Measurements from ENCODE around the gene ANKRD63. TPM values are rescaled to one million over a fixed set of nuclear protein-coding genes. Genes with fewer than 3 reads are reported as not detected.

The ANKRD63 gene
- total and polyA plus RNA-seq, 2 of the 8 experiments (the other 6 are each of a cell fraction or from before 2014, with no cell fraction given): 0.18 to 0.26 TPM

DNA sequence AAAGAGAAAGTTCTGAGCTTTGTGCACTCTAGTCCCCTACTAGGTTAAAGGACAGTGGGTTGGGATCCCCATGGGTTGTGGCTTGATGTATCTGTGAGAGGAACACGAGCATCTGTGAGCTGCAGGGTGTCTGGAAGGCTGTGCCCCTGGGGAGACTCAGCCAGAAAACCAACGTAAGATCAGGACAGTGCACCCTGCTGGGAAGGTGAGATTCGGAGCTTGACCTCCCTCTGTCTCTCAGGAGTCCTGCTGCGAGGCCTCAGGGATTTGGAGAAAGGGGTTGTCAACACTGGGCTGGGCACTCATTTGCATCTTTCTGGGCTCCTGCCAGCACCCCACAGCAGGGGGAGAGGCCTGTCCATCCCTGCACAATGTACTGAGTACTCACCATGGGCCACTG, 15.2 kb downstream of the ANKRD63 start (continued):
- TF ChIP-seq, protein P1, sequence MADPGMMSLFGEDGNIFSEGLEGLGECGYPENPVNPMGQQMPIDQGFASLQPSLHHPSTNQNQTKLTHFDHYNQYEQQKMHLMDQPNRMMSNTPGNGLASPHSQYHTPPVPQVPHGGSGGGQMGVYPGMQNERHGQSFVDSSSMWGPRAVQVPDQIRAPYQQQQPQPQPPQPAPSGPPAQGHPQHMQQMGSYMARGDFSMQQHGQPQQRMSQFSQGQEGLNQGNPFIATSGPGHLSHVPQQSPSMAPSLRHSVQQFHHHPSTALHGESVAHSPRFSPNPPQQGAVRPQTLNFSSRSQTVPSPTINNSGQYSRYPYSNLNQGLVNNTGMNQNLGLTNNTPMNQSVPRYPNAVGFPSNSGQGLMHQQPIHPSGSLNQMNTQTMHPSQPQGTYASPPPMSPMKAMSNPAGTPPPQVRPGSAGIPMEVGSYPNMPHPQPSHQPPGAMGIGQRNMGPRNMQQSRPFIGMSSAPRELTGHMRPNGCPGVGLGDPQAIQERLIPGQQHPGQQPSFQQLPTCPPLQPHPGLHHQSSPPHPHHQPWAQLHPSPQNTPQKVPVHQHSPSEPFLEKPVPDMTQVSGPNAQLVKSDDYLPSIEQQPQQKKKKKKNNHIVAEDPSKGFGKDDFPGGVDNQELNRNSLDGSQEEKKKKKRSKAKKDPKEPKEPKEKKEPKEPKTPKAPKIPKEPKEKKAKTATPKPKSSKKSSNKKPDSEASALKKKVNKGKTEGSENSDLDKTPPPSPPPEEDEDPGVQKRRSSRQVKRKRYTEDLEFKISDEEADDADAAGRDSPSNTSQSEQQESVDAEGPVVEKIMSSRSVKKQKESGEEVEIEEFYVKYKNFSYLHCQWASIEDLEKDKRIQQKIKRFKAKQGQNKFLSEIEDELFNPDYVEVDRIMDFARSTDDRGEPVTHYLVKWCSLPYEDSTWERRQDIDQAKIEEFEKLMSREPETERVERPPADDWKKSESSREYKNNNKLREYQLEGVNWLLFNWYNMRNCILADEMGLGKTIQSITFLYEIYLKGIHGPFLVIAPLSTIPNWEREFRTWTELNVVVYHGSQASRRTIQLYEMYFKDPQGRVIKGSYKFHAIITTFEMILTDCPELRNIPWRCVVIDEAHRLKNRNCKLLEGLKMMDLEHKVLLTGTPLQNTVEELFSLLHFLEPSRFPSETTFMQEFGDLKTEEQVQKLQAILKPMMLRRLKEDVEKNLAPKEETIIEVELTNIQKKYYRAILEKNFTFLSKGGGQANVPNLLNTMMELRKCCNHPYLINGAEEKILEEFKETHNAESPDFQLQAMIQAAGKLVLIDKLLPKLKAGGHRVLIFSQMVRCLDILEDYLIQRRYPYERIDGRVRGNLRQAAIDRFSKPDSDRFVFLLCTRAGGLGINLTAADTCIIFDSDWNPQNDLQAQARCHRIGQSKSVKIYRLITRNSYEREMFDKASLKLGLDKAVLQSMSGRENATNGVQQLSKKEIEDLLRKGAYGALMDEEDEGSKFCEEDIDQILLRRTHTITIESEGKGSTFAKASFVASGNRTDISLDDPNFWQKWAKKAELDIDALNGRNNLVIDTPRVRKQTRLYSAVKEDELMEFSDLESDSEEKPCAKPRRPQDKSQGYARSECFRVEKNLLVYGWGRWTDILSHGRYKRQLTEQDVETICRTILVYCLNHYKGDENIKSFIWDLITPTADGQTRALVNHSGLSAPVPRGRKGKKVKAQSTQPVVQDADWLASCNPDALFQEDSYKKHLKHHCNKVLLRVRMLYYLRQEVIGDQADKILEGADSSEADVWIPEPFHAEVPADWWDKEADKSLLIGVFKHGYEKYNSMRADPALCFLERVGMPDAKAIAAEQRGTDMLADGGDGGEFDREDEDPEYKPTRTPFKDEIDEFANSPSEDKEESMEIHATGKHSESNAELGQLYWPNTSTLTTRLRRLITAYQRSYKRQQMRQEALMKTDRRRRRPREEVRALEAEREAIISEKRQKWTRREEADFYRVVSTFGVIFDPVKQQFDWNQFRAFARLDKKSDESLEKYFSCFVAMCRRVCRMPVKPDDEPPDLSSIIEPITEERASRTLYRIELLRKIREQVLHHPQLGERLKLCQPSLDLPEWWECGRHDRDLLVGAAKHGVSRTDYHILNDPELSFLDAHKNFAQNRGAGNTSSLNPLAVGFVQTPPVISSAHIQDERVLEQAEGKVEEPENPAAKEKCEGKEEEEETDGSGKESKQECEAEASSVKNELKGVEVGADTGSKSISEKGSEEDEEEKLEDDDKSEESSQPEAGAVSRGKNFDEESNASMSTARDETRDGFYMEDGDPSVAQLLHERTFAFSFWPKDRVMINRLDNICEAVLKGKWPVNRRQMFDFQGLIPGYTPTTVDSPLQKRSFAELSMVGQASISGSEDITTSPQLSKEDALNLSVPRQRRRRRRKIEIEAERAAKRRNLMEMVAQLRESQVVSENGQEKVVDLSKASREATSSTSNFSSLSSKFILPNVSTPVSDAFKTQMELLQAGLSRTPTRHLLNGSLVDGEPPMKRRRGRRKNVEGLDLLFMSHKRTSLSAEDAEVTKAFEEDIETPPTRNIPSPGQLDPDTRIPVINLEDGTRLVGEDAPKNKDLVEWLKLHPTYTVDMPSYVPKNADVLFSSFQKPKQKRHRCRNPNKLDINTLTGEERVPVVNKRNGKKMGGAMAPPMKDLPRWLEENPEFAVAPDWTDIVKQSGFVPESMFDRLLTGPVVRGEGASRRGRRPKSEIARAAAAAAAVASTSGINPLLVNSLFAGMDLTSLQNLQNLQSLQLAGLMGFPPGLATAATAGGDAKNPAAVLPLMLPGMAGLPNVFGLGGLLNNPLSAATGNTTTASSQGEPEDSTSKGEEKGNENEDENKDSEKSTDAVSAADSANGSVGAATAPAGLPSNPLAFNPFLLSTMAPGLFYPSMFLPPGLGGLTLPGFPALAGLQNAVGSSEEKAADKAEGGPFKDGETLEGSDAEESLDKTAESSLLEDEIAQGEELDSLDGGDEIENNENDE (IDR thresholded peaks at IDR 0.05; ENCODE audit: insufficient replicate concordance, low read length): no peak
- TF ChIP-seq CTBP2 (IDR thresholded peaks at IDR 0.05; ENCODE audit: borderline replicate concordance, insufficient read depth, insufficient read length, low read length) (no peak), POLR2AphosphoS5 (IDR thresholded peaks at IDR 0.05; ENCODE audit: low read depth, low read length) (no peak), CBX5 (IDR thresholded peaks at IDR 0.05; ENCODE audit: low read depth, low read length) (no peak), GABPA (IDR thresholded peaks at IDR 0.05; ENCODE audit: borderline replicate concordance, insufficient read depth, low read length) (no peak), PHF8 (conservative IDR thresholded peaks at IDR 0.05; ENCODE audit: low read depth, low read length) (no peak), HDAC2 (IDR thresholded peaks at IDR 0.05; ENCODE audit: borderline replicate concordance in 1 of 2, low read depth in 2 of 2, low read length in 2 of 2) (no peak), RFX5 (IDR thresholded peaks at IDR 0.05; ENCODE audit: borderline replicate concordance, low read depth, low read length) (no peak)

All from H1 (cell line).